Neural crest cell (in vitro differentiated cells): ENCODE data around the gene KIAA1328. TPM values are rescaled to one million over a fixed set of nuclear protein-coding genes. Genes with fewer than 3 reads are reported as not detected.

Experiments used
- DNase-seq: peaks from one replicate; pipeline ENCODE4 v3.0.0; 2021; ENCODE audit warnings: low read depth, mixed read lengths, low spot score
- H3K27ac Mint-ChIP-seq: one replicate; pipeline ENCODE4 v1.8.0; 2021; ENCODE audit warnings: mild to moderate bottlenecking, mixed read lengths; ENCODE audit not compliant: unreplicated experiment
- H3K27me3 Mint-ChIP-seq: 2 replicates; pipeline ENCODE4 v1.8.0; 2021; ENCODE audit warnings: low read depth, mild to moderate bottlenecking, mixed read lengths
- H3K36me3 Mint-ChIP-seq: 2 replicates; pipeline ENCODE4 v1.8.0; 2021; ENCODE audit warnings: low read depth, mild to moderate bottlenecking, mixed read lengths
- H3K4me1 Mint-ChIP-seq: 2 replicates; pipeline ENCODE4 v1.8.0; 2021; ENCODE audit warnings: mixed read lengths
- H3K4me3 Mint-ChIP-seq: one replicate; pipeline ENCODE4 v1.8.0; 2021; ENCODE audit warnings: mild to moderate bottlenecking, mixed read lengths
- H3K9me3 Mint-ChIP-seq: 2 replicates; pipeline ENCODE4 v1.8.0; 2021; ENCODE audit warnings: mixed read lengths
- CTCF ChIP-seq: fragments of 200-600 bp; sonication (generic); conservative IDR thresholded peaks from 2 replicates; pipeline ENCODE4 v1.5.0; 2021; ENCODE audit warnings: antibody characterized with exemption, mild to moderate bottlenecking
- total RNA-seq: library from RNA; stranded (reverse); gene quantifications from 2 replicates; pipeline ENCODE4 v1.2.1, GENCODE V29; 2021

KIAA1328 gene
- total RNA-seq, 1 donor from 2014 or later: 12.3 TPM

DNA sequence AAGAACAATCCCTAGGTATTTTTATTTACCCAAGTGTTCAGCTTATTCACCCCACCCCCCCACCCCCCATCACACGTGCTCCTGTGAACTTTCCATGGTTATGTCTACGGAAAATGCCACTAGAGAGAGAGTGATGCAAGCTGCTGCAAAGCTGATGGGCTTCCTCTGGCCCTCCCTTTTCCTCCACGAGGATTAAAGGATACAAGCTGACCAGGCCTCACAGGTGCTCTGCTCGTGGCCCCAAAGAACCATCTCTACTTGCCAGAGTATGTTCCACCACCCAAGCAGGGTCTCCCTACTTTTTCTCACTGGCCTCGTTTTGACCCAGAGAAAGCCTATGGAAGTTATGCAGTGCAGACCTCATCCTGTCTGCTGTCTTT lies 394.1 kb downstream of the KIAA1328 start:
- Mint-ChIP-seq H3K36me3 (no peaks in the 10 kb centered on the region), H3K4me1 (no peaks in the 10 kb centered on the region), H3K4me3 (no peak overlapping the region), H3K27me3 (no peaks in the 10 kb centered on the region), H3K27ac (no peak overlapping the region), H3K9me3 (no peaks in the 10 kb centered on the region)
- DNase-seq: no peak
- no peak for TF ChIP-seq CTCF

- no peak for DNase-seq
- Mint-ChIP-seq H3K36me3 (no peaks in the 10 kb centered on the region), H3K4me1 (no peaks in the 10 kb centered on the region), H3K27me3 (no peaks in the 10 kb centered on the region), H3K4me3 (no peak overlapping the region), H3K9me3 (no peaks in the 10 kb centered on the region), H3K27ac (no peak overlapping the region)
- TF ChIP-seq CTCF: no peak
Measured at GRCh38 chr18:37225279-37225678, 396.4 kb downstream of the KIAA1328 start.

GRCh38 chr18:37230768-37231167 lies 401.8 kb downstream of the KIAA1328 start:
- H3K4me3 Mint-ChIP-seq: no peak overlapping the region
- no peak for TF ChIP-seq CTCF
- no peak for DNase-seq
- no peaks in the 10 kb centered on the region for H3K36me3 Mint-ChIP-seq
- H3K9me3 Mint-ChIP-seq: no peaks in the 10 kb centered on the region
- no peak overlapping the region for H3K27ac Mint-ChIP-seq
- no peaks in the 10 kb centered on the region for H3K27me3 Mint-ChIP-seq
- no peaks in the 10 kb centered on the region for H3K4me1 Mint-ChIP-seq

- no peak for TF ChIP-seq CTCF
- H3K27me3 Mint-ChIP-seq: no peaks in the 10 kb centered on the region
- no peak overlapping the region for H3K27ac Mint-ChIP-seq
- DNase-seq: no peak
- H3K9me3 Mint-ChIP-seq: no peaks in the 10 kb centered on the region
- no peaks in the 10 kb centered on the region for H3K4me1 Mint-ChIP-seq
- no peaks in the 10 kb centered on the region for H3K36me3 Mint-ChIP-seq
- no peak overlapping the region for H3K4me3 Mint-ChIP-seq
Measured at GRCh38 chr18:37231251-37231650, 402.3 kb downstream of the KIAA1328 start.

DNA sequence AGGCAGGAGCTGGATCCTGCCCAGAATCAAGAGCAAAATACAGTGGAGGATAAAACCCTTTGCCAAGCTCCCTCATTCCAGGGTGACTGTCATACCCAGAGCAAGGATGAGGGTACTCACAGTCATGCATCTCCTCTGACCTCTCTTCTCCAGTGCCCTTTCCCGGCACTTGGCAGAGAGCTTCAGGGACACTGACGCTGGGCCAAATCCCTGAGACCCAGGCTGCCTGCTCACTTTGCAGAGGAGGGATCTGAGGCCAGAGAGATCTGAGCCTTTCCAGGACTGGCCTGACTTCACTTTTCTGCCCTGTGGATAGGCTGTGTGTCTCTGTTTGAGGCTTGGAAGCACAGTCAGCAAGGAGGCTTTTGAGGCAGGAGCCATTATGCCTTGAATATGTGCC lies 406.7 kb downstream of the KIAA1328 start:
- H3K27me3 Mint-ChIP-seq: no peaks in the 10 kb centered on the region
- no peaks in the 10 kb centered on the region for H3K36me3 Mint-ChIP-seq
- H3K4me3 Mint-ChIP-seq: no peak overlapping the region
- no peak for DNase-seq
- H3K4me1 Mint-ChIP-seq: no peaks in the 10 kb centered on the region
- H3K27ac Mint-ChIP-seq: no peak overlapping the region
- TF ChIP-seq CTCF: no peak
- no peaks in the 10 kb centered on the region for H3K9me3 Mint-ChIP-seq
